ENCODE data around the gene EVC.

EVC gene

GRCh38 chr4:5700459-5700858, 10.5 kb upstream of the EVC start:
- TF ChIP-seq CTCF (conservative IDR thresholded peaks at IDR 0.05; ENCODE audit: low read length), result no peak
- H3K4me3 ChIP-seq (ENCODE audit: low read length), result no peak overlapping the region
- no peak for DNase-seq (ENCODE audit: low read depth)

GRCh38 chr4:5701971-5702370, 9.0 kb upstream of the EVC start:
- H3K4me3 ChIP-seq (ENCODE audit: low read length), result no peak overlapping the region
- DNase-seq (ENCODE audit: low read depth), result no peak
- TF ChIP-seq CTCF (conservative IDR thresholded peaks at IDR 0.05; ENCODE audit: low read length), result no peak

- TF ChIP-seq CTCF (conservative IDR thresholded peaks at IDR 0.05; ENCODE audit: low read length), result no peak
- no peak for DNase-seq (ENCODE audit: low read depth)
- no peak overlapping the region for H3K4me3 ChIP-seq (ENCODE audit: low read length)
Measured at GRCh38 chr4:5703831-5704230, 7.2 kb upstream of the EVC start.

GRCh38 chr4:5704276-5704675, 6.7 kb upstream of the EVC start:
- DNase-seq (ENCODE audit: low read depth), result no peak
- H3K4me3 ChIP-seq (ENCODE audit: low read length), result no peak overlapping the region
- no peak for TF ChIP-seq CTCF (conservative IDR thresholded peaks at IDR 0.05; ENCODE audit: low read length)

- no peak overlapping the region for H3K4me3 ChIP-seq (ENCODE audit: low read length)
- no peak for TF ChIP-seq CTCF (conservative IDR thresholded peaks at IDR 0.05; ENCODE audit: low read length)
- DNase-seq (ENCODE audit: low read depth), result no peak
Measured at GRCh38 chr4:5705647-5706320, 5.2 kb upstream of the EVC start.

- TF ChIP-seq CTCF (conservative IDR thresholded peaks at IDR 0.05; ENCODE audit: low read length), result no peak
- peak overlapping the region; percentile 79; the same call in 1 of the 2 replicates for H3K4me3 ChIP-seq (ENCODE audit: low read length)
- DNase-seq (ENCODE audit: low read depth), result no peak
Measured at GRCh38 chr4:5706486-5707290, 4.3 kb upstream of the EVC start.

GRCh38 chr4:5707366-5707765, 3.6 kb upstream of the EVC start:
- TF ChIP-seq CTCF (conservative IDR thresholded peaks at IDR 0.05; ENCODE audit: low read length), result no peak
- no peak for DNase-seq (ENCODE audit: low read depth)
- peak overlapping the region; percentile 79 for H3K4me3 ChIP-seq (ENCODE audit: low read length)
